Erythroblast (primary cell): Measurements from ENCODE around the gene TWIST2.

Experiments
- GATA1 ChIP-seq: IDR thresholded peaks from 2 replicates; pipeline ENCODE4 v1.6.1; 2011; ENCODE audit warnings: low read depth, mild to moderate bottlenecking, control low read depth, low read length, moderate library complexity
- POLR2A ChIP-seq: IDR thresholded peaks from 2 replicates; pipeline ENCODE4 v1.6.1; 2011; ENCODE audit warnings: mild to moderate bottlenecking, low read length

DNA sequence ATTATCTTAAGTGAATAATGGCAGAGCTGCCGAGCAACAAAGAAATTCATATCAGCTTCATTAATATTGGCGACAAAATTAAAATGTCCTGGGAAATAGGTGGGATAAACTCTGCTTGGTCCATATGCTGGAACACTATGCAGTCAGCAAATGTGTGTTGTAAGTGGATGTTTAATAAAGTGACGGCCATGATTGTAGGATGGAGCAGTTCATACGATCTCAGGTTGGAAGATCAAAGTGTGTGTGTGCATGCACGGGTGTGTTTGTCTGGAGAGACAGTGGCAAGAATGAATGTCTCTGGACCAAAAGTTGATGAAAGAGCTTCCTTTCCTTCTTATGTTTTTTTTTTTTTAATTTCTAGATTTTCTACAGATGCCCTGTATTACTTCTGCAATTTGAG is 14.8 kb downstream of the TWIST2 start:
- TF ChIP-seq POLR2A, result no peak
- TF ChIP-seq GATA1, result no peak
